SK-N-SH treated with all-trans-retinoic acid at 6 μM for 48 hours (cell line): ENCODE results near the gene PDE4DIP.
"Not testable (repeated sequence)": the region's sequence is repeated elsewhere in the genome, so short reads cannot be mapped to it uniquely, and the experiment has no call there.

ENCODE experiments used
- ATAC-seq: fragments of 200-7000 bp; cut with Tn5 transposase; 3 replicates; pipeline ENCODE4 v1.9.1; 2020; ENCODE audit warnings: mild to moderate bottlenecking, moderate library complexity

PDE4DIP gene

DNA sequence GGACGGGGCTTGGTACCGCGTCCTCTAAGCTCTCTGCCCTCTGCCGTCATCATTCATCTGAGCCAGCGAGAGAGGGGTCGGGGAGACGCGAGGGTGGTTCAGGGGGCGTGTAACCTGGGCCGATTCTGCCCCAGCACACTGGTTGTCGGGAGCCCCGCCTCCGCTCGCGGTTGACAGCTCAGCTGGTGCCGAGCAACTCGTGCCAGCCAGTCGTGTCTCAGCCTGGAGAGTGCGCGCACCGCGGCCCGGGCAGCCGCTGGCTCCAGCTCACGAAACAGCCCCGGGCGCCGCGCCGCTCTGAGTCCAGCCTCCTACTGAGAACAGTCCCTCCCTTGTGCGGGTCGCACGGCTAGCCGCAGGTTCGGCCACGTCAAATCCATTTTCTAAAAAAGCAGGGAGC is at the start of gene PDE4DIP:
TSS of gene PDE4DIP (plus strand) at position 209 of the 400 bp plus-strand sequence. CDS start 347 bp downstream, outside the sequence.
- ATAC-seq: peak; percentile 95

DNA sequence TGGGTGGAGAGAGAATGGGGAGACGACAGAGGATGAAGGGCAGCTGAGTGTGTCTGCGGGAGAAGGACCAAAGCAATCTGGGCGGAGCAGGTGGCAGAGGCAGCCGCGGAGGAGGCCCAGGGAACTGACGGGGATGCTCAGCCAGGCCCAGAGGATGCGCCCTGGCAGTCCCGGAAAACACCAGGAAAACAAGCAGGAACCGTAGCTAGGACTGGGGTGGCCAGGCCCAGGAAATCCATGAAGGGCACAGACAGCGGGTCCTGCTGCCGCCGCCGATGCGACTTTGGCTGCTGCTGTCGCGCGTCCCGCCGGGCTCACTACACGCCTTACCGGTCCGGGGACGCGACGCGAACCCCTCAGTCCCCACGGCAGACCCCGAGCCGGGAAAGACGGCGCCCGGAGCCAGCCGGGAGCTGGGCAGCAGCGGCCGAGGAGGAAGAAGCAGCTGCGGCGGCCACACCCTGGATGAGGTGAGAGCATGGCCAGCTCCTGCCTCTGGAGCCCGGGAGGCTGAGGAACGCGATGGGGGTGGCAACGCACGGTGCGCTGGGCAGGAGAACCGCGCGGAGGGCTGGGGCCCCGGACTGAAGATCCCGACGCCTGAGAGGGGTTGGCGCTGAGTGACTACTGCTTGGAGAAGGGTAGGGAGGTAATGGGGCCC is 35.8 kb upstream of the PDE4DIP start:
- peak; percentile 83 for ATAC-seq

- peak; percentile 77 for ATAC-seq
These were observed 35.3 kb upstream of the PDE4DIP start for GRCh38 chr1:148808929-148809283.

DNA sequence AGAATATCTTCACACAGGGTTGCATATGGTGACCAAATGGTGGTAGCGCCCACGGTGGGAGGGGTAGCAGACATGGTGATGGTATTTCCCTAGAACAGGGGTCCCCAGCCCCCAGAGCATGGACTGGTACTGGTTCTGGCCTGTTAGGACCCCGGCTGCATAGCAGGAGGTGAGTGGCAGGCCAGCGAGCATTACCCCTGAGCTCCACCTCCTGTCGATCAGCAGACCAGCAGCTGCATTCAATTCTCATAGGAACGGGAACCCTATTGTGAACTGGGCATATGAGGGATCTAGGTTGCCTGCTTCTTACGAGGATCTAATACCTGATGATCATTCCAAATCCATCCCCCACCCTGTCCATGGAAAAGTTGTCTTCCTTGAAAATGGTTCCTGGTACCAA is 22.0 kb upstream of the PDE4DIP start:
- ATAC-seq: not testable (repeated sequence)

DNA sequence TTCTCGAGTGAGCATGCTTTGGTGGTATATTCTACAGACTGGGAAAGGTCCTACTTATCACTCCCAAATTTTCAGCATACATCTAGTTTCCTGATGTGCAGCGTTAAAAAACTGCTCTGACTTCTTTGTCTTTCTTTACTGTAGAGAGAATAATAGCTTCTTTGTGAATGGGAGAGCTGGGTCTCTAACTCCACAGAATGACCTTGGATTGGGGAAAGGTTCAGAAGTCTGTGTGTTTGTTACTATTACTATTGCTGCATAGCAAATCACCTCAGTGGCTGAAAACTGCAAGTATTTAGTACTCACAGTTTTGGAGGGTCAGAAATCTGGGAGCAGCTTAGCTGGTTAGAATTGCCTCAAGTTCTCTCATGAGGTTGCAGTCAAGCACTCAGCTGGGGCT is 20.4 kb upstream of the PDE4DIP start:
- not testable (repeated sequence) for ATAC-seq

- ATAC-seq: peak; percentile 83
These were observed 19.2 kb upstream of the PDE4DIP start for GRCh38 chr1:148825029-148825428.

- not testable (repeated sequence) for ATAC-seq
These were observed 15.7 kb upstream of the PDE4DIP start for GRCh38 chr1:148828531-148828930.

- peak; percentile 46 for ATAC-seq
These were observed 15.3 kb upstream of the PDE4DIP start for GRCh38 chr1:148828962-148829361.

- ATAC-seq: peak; percentile 48
These were observed 14.9 kb upstream of the PDE4DIP start for GRCh38 chr1:148829365-148829764.

GRCh38 chr1:148841262-148841661 is 3.0 kb upstream of the PDE4DIP start:
- not testable (repeated sequence) for ATAC-seq

DNA sequence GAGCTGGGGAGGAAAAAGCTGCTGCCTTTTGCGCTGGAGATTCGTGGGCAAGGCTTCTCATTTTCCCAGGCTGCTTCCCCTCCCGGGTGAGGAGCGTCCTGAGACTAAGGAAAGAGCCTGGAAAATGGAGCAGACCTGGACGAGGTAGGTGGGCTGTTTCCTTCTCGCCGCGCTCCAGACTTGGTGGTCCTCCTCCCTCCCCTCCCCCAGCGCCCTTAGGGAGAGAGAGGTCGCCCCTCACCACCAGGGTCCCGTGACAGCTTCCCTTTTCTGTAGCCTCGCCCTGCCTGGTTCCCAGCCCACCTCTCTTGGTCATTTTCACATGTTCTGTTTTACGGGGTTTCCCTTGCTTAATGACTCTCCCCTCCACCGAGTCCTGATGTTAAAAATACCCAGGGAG is 423 bp downstream of the PDE4DIP start:
- ATAC-seq: peak; percentile 74

DNA sequence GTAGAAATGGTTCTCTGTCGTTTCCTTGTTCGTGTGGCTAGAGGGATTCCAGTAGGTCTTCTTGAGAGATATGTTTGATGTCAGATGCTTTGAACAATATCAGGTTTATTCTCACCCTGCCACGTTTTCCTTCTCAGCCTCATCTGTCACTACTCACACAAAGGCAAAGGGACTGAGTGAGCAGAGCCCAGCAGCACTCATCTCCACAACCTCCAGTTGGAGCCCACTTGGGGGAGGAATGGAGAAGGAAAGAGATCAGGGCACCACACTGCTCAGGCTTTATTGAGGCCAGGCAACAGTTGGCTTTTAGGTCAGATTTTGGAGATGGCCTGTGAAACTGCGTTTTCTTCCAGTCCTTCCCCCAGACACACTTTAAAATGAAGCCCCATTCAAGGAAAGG is 840 bp downstream of the PDE4DIP start:
- peak; percentile 18 for ATAC-seq

GRCh38 chr1:148850347-148850746 is 6.1 kb downstream of the PDE4DIP start:
- not testable (repeated sequence) for ATAC-seq

- ATAC-seq: not testable (repeated sequence)
These were observed 6.6 kb downstream of the PDE4DIP start for GRCh38 chr1:148850840-148851239.

DNA sequence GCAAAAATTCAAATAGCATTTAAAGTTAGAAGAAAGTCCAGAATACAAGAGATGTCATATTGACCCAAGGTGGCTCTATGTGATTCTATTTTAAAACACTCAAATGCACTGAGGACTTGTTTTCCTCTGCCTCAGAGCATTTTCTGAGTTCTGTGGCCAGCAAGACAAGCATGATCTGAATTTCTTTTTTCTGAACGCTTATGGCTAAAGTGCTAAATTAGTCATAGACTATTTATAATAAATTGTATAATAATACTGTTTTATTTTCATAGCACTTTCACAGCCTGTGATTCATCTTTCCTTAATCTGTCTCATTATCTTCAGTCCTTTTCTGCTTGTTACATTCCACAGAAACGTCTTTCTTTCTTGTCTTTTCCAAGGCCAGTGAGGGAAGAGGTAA is 7.5 kb downstream of the PDE4DIP start:
- peak; percentile 64 for ATAC-seq

DNA sequence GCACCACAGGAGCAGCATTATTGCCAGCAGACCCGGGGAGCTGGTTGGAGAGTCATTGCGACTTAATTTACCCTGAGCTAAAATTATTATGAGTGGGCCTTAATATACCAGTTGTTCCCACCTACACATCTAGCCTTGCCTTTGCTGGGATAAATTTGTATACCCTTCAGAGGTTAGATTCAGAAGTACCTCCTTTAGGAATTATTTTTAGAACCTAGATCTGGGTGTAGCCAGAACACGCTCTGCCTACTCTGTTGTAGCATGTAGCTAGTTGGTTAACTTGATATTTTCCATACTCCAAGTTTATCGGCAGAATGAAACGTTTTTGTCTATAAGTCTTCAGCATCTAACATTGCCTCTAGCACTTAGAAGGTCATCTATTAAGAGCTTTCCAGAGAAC is 9.1 kb downstream of the PDE4DIP start:
- not testable (repeated sequence) for ATAC-seq

GRCh38 chr1:148854063-148854462 is 9.8 kb downstream of the PDE4DIP start:
- not testable (repeated sequence) for ATAC-seq

DNA sequence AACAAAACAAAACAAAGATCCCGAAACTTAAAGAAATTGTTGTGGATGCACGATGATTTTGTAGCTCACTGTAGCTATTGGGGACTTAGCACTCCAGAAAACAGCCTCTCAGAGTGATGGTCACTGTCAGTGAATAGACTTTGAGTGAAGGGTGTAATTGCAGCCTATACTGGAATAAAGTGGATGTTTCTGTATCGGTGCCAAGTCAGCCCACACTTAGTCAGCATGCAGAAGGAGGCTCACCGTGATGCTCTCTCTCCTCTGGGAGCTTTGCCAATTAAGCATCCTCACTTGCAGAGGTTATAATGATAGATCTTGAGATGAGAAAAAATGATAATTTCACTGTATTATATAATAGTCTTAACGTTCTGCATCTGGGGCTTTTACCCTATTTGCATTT is 11.1 kb downstream of the PDE4DIP start:
- ATAC-seq: peak; percentile 69

- not testable (repeated sequence) for ATAC-seq
These were observed 15.8 kb downstream of the PDE4DIP start for GRCh38 chr1:148860049-148860448.

DNA sequence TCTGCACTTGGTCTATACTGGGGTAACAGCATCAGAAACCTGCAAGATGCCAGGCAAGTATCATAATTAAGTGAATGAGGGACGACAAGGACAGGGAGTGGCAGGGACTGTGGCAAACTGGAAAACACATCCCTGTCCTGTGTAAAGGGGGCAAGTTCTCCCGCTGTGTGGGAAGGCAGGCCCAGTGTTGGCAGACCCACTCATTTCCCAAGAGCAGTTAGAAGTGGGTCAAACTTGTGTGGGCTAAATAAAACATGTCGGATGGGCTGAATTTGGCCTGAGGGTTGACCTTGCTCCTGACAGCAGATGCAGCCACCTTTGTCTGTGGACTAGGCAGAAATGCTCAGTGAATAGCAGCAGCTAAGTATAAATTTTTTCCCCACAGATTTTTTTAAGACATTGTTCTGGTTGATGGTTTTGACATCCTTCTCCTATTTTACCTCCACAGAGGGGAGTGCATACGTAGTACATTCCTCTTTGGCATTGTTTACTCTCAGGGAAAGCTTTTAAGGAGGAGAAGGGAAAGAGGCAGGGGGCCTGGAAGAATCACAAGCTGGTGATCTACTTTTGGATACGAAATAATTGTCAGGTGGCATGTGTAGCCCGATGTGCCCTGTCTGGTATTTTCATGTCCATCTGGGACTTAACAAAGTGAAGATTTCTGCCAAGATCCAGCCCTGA is 16.5 kb downstream of the PDE4DIP start:
- ATAC-seq: not testable (repeated sequence)

- not testable (repeated sequence) for ATAC-seq
These were observed 18.4 kb downstream of the PDE4DIP start for GRCh38 chr1:148862590-148862989.

DNA sequence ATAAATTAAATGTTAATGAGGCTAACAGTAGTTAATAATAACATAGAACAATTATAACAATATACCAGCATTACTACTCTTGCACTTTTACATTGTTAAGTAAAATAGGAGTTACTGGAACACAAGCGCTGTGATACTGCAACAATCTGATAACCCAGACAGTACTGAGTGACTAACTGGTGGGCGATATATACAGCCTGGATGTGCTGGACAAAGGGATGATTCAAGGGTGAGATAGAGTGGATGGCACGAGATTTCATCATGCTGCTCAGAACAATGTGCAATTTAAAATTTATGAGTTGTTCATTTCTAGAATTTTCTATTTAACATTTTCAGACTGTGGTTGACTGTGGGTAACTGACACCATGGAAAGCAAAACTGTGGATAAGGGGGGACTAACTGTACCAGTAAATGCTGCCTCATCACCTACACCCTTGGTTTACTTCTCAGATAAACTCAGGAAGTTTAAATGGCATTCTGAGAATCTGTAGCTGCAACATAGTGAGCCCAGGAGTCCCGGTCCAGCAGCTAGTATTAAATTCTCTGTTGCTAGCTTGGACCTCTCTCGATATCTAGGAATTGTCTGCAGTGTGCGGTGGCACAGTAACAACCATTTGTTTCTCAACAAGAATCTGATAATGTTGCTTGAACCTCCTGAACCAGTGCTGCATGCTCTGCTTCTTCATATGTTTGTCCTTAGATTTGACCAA is 24.9 kb downstream of the PDE4DIP start:
- ATAC-seq: peak; percentile 63

DNA sequence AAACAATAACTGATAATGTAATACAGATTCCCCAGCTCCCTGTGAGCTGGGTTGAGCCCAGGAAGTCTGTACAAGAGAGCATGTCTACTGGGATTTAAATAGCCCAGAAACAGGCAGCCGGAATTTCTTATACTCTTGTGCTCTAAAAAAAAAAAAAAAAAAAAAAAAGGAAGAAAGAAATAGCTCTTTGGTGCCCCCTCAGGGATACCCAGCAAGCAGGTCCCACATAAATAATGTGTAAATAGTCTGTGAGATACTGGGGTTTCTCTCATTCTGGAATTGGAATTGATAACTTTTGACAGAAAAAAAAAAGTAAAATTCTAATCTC is 25.4 kb downstream of the PDE4DIP start:
- ATAC-seq: peak; percentile 84
